ENCODE measurements around the gene GRIN2A.

DNA sequence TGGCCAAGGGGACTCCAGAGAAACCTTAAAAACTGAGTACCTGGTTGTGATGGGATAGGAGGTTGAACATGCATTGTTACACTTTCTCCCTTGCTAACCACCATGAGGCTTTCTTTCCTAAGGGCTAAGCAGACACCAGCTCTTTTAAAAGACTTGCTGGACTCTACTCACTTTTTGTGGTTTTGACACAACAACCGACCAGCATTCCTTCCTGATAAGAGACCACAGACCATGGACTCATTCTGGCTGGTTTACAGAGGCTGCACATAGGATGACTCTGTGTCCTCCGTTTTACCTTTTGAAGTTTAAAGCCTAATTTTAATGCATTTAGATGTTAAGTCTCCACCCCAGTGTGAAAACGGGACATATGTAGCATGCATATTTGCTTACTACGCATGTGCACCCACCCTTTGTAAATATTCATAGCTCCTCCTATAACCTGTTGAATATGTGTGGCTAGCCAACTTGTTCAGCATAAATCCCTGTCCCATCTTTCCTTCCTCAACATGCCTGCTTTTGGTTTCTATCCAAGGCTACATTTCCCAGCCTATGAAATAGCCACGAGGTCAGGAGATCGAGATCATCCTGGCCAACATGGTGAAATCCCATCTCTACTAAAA is 475.9 kb downstream of the GRIN2A start:
- TF ChIP-seq CTCF (IDR thresholded peaks at IDR 0.05; ENCODE audit: extremely low read depth in 1 of 2, insufficient read depth in 1 of 2, low read depth in 1 of 2, low read length in 2 of 2) (no peak), MAX (IDR thresholded peaks at IDR 0.05; ENCODE audit: insufficient read depth, insufficient read length) (no peak)
